BJ (cell line): Measurements from ENCODE around the gene GPR158. TPM values are rescaled to one million over a fixed set of nuclear protein-coding genes. Genes with fewer than 3 reads are reported as not detected.
A peak's percentile ranks its signal among the peaks of the same experiment; 100 is the strongest.

Source experiments
- CTCF ChIA-PET: fragments of 350-600 bp; formaldehyde crosslinking; extraction: SDS; loops from one replicate; lab custom pipeline; 2021; ENCODE audit warnings: antibody characterized with exemption, inconsistent platforms; lab: Yijun Ruan, JAX
- POLR2A ChIA-PET: fragments of 300-600 bp; sonication (Branson Sonifier 250); formaldehyde crosslinking; extraction: SDS; loops from one replicate; lab custom pipeline; 2021; ENCODE audit warnings: antibody characterized with exemption; lab: Charles Lee
- DNase-seq: peaks from one replicate; pipeline ENCODE4 v3.0.0-alpha.2; 2011; ENCODE audit warnings: low read depth
- H3K27me3 ChIP-seq: 2 replicates; pipeline ENCODE4 v1.6.0; 2011; ENCODE audit warnings: low read length; ENCODE audit not compliant: control insufficient read depth, insufficient read depth
- H3K36me3 ChIP-seq: 2 replicates; pipeline ENCODE4 v1.5.1; 2011; ENCODE audit warnings: low read length; ENCODE audit not compliant: control insufficient read depth, insufficient read depth
- H3K4me3 ChIP-seq: 2 replicates; pipeline ENCODE4 v1.5.1; 2011; ENCODE audit warnings: low read depth, mild to moderate bottlenecking, control low read depth, low read length
- polyA plus RNA-seq: library from polyadenylated mRNA; depleted of rRNA; stranded (reverse); fragments of >200 nt; gene quantifications from 2 replicates; pipeline ENCODE4 v1.2.3, GENCODE V29; 2011
- TF ChIP-seq, protein P1 (sequence below): IDR thresholded peaks from 2 replicates; pipeline ENCODE4 v1.5.1; 2011; ENCODE audit warnings: low read depth, mild to moderate bottlenecking, control low read depth, inconsistent platforms, low read length, moderate library complexity; ENCODE audit not compliant: insufficient read depth

The GPR158 gene
- polyA plus RNA-seq, 1 experiment = 0.01 TPM

DNA sequence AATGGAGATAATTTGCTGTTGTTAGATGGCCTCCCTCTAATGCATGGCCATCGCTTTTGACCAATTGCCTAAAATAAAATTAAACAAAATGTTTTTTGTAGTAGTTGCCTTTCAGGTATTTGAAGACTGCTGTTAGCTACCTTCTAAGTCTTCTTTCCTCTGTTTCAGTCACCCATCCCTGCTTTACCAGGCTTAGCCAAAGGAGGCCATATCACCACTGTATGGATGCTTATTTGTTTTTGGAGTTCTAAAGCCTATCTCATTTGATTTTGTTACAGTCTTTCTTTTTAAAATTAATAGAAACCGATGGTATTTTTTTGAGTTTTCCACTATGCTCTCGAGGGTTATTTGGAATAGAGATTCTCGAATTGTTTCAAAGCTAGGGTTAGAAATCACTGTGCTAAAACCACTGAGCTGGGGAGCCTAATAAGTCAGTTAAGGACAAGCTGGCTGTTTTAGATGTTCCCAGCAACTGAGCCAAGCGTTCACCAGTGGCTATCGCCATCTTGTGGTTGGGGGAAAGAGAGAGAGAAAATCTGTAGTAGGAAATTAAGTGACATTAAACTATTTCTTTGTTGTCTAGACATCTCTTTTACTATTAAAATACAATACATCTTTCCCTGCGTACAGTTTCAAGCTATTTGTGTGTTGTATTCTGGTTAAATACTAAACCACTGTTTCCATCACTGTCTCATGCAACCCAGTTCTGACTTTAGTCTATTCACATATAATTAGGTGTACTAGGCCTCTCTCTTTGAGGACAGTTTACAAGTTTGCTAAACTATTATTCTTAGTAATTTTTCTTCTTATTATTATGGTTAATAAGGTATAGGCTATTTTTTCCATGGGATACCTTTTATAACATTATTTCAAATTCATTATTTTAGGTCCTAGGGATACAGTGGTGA is 52.2 kb downstream of the GPR158 start:
- CTCF ChIA-PET = interaction anchor here (0.6 to 2.3 kb wide), 12 partner anchors 9 to 677 kb away, joined by 3 to 30 read pairs (median 3); no protein-coding TSS in a partner anchor
- Histone ChIP-seq H3K4me3 (no peak overlapping the region), H3K36me3 (no peaks in the 10 kb centered on the region), H3K27me3 (no peaks in the 10 kb centered on the region)
- DNase-seq = no peak
- TF ChIP-seq, protein P1, sequence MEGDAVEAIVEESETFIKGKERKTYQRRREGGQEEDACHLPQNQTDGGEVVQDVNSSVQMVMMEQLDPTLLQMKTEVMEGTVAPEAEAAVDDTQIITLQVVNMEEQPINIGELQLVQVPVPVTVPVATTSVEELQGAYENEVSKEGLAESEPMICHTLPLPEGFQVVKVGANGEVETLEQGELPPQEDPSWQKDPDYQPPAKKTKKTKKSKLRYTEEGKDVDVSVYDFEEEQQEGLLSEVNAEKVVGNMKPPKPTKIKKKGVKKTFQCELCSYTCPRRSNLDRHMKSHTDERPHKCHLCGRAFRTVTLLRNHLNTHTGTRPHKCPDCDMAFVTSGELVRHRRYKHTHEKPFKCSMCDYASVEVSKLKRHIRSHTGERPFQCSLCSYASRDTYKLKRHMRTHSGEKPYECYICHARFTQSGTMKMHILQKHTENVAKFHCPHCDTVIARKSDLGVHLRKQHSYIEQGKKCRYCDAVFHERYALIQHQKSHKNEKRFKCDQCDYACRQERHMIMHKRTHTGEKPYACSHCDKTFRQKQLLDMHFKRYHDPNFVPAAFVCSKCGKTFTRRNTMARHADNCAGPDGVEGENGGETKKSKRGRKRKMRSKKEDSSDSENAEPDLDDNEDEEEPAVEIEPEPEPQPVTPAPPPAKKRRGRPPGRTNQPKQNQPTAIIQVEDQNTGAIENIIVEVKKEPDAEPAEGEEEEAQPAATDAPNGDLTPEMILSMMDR = peak; percentile 78
- POLR2A ChIA-PET = no interaction called here

DNA sequence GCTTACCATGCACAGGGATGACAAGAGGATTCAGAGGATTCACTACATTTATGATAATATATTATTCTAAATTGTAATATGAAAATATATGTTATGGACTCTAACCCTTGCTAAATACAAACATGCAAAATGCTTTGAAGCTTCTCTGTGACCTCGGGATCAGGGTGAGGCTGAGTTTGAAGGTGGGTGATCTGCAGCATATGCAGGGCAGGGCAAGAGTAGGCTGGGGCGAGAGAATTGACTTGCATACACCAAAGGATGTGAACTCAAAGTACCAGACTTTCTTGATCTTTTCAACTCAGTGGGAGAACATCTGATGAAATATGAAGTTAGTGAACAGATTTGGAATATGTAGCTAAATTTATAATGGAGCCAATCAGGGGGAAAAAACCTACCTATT is 57.0 kb downstream of the GPR158 start:
- no peak for DNase-seq
- H3K36me3 ChIP-seq = no peaks in the 10 kb centered on the region
- no peak overlapping the region for H3K4me3 ChIP-seq
- ChIA-PET CTCF (interaction anchor here (2.2 kb wide), 1 partner anchor 119 kb away, joined by 6 read pairs; no protein-coding TSS in a partner anchor), POLR2A (no interaction called here)
- TF ChIP-seq, protein P1 = no peak
- no peaks in the 10 kb centered on the region for H3K27me3 ChIP-seq

DNA sequence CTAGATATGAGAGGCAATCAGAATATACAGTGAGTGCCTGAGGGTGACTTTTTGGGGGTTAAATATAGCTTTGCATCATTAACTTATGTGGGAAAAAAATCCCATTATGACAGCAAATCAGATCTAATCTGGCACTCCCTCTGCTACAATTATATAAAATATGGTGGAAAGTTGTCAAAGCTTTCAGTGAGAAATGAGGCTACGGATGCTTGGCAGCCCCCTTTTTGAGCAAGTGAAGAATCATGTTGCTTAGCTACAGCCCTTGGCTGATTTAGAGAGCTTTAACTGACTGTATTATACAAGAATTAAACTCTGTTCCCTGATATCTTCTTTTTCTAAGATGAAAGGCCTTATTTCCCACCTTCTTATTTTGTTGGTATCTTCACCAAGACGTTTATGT is 57.4 kb downstream of the GPR158 start:
- ChIA-PET CTCF (interaction anchor here (2.2 kb wide), 1 partner anchor 119 kb away, joined by 6 read pairs; no protein-coding TSS in a partner anchor), POLR2A (no interaction called here)
- Histone ChIP-seq H3K4me3 (no peak overlapping the region), H3K27me3 (no peaks in the 10 kb centered on the region), H3K36me3 (no peaks in the 10 kb centered on the region)
- DNase-seq = no peak
- TF ChIP-seq, protein P1 = no peak

DNA sequence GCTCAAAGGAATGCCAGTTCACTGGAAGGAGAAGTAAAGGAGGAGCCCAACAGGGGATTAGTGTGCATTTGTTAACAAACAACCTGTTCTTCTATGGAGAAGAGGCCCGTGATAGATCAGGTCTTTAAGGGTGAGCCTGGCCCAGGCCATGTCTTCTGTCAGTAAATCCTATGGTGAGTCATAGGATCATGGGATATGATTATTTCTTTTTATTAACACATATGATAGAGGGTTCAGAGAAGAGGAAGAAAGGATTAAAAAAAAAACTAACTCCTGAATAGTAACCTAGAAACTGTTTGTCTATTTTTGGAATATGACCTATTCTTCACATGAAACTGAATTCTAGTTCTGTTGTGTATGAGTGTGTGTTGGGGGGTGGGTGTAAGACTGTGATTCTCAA is 70.4 kb downstream of the GPR158 start:
- H3K4me3 ChIP-seq = no peak overlapping the region
- no peaks in the 10 kb centered on the region for H3K36me3 ChIP-seq
- ChIA-PET POLR2A (no interaction called here), CTCF (no interaction called here)
- no peak for DNase-seq
- TF ChIP-seq, protein P1 = no peak
- H3K27me3 ChIP-seq = no peaks in the 10 kb centered on the region

DNA sequence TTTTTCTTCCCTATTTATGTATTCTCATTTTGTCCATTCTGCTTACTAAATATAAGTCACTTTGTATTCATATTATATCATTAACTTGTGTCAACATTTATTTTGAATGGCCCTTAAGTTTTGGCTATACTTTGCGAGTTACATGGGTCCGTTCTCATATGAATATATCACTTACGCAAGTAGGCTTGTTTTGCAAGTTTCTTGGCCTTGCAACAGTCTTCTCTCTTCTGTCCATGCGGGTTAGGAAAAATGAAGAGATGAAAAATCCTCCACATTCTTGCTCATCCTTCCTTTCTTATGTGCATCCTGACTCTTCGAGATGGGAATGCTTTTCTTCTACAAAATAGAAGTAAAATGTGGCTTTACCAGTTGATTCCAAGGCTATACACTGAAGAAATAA is 82.8 kb downstream of the GPR158 start:
- POLR2A ChIA-PET = no interaction called here
- H3K27me3 ChIP-seq = no peaks in the 10 kb centered on the region
- H3K36me3 ChIP-seq = no peaks in the 10 kb centered on the region
- CTCF ChIA-PET = no interaction called here
- no peak for DNase-seq
- TF ChIP-seq, protein P1 = no peak
- no peak overlapping the region for H3K4me3 ChIP-seq
